Spleen (tissue), 11 donors: ENCODE data around the gene FBLN1. TPM values are rescaled to one million over a fixed set of nuclear protein-coding genes. Genes with fewer than 3 reads are reported as not detected.
"Not testable (repeated sequence)": the region's sequence is repeated elsewhere in the genome, so short reads cannot be mapped to it uniquely, and the experiment has no call there.

Experiments used
- DNase-seq: peaks from one replicate; pipeline ENCODE4 v3.0.0-alpha.2; 2020
- H3K27ac ChIP-seq, 8 donors: fragments of 200-600 bp; sonication (generic) in 7 of 8; 1 replicate in 4 of 8; 2 replicates in 4 of 8; pipeline versions ENCODE4 v1.5.0 to v1.8.0; 2016 to 2021; ENCODE audit warnings: inconsistent platforms in 4 of 8, mild to moderate bottlenecking in 4 of 8, moderate library complexity in 1 of 8
- H3K27me3 ChIP-seq, 7 donors: fragments of 200-600 bp; sonication (generic) in 6 of 7; replicated peaks in 1 of 7; 1 replicate in 4 of 7; 2 replicates in 3 of 7; pipeline versions ENCODE4 v1.5.0 to v1.8.0; 2016 to 2021; ENCODE audit warnings: inconsistent platforms in 3 of 7, mild to moderate bottlenecking in 1 of 7
- H3K36me3 ChIP-seq, 6 donors: fragments of 200-600 bp; sonication (generic) in 5 of 6; 1 replicate in 4 of 6; 2 replicates in 2 of 6; pipeline versions ENCODE4 v1.5.0 to v1.8.0; 2016 to 2021; ENCODE audit warnings: inconsistent platforms in 2 of 6
- H3K4me1 ChIP-seq, 6 donors: fragments of 200-600 bp; sonication (generic) in 5 of 6; 1 replicate in 3 of 6; 2 replicates in 3 of 6; pipeline versions ENCODE4 v1.5.0 to v1.8.0; 2016 to 2021; ENCODE audit warnings: inconsistent platforms in 3 of 6
- H3K4me3 ChIP-seq, 8 donors: fragments of 200-600 bp; sonication (generic) in 7 of 8; 1 replicate in 4 of 8; 2 replicates in 4 of 8; pipeline versions ENCODE4 v1.5.0 to v1.8.0; 2016 to 2021; ENCODE audit warnings: inconsistent platforms in 4 of 8, mild to moderate bottlenecking in 4 of 8, moderate library complexity in 2 of 8
- H3K9me3 ChIP-seq, 8 donors: fragments of 200-600 bp; sonication (generic) in 7 of 8; 1 replicate in 4 of 8; 2 replicates in 4 of 8; pipeline versions ENCODE4 v1.5.0 to v1.8.0; 2016 to 2021; ENCODE audit warnings: inconsistent platforms in 4 of 8
- CTCF ChIP-seq, 11 experiments: fragments of 200-600 bp in 7 of 11; fragments of 450-650 bp in 4 of 11; sonication (generic) in 4 of 11; IDR thresholded peaks in 8 of 11; conservative IDR thresholded peaks in 3 of 11; 1 replicate in 7 of 11; 2 replicates in 4 of 11; pipeline versions ENCODE4 v1.4.0 to v1.8.0; 2016 to 2021; ENCODE audit warnings: antibody characterized with exemption in 11 of 11, inconsistent platforms in 4 of 11, mild to moderate bottlenecking in 1 of 11
- POLR2A ChIP-seq, 3 donors: fragments of 450-650 bp; IDR thresholded peaks; one replicate each; pipeline ENCODE4 v1.5.1; 2017; ENCODE audit warnings: antibody characterized with exemption in 3 of 3, mild to moderate bottlenecking in 1 of 3
- POLR2AphosphoS5 ChIP-seq, 3 donors: sonication (generic); formaldehyde crosslinking; IDR thresholded peaks; one replicate each; pipeline ENCODE4 v1.5.1; 2017; ENCODE audit warnings: antibody characterized with exemption in 3 of 3
- WGBS, 5 donors: extraction: QIAGEN DNeasy Blood & Tissue Kit in 3 of 5; methylation state at CpG; one replicate each; pipeline versions ENCODE4 v1.1.5 to v1.1.7; 2013 to 2018; 5-methylcytosine and 5-hydroxymethylcytosine counted together
- intact Hi-C: fragments of 100-400 bp; cut with DNase I; formaldehyde crosslinking; loops from one replicate; pipeline ENCODE4 v1.15.0; 2023; ENCODE audit warnings: low total_unique reads
- polyA plus RNA-seq, 3 donors: library from polyadenylated mRNA; stranded (reverse); fragments of 200-250 nt; gene quantifications; one replicate each; pipeline ENCODE4 v1.2.1, GENCODE V29; 2013
- total RNA-seq, 7 donors: library from RNA; depleted of rRNA in 3 of 7; stranded (reverse); fragments of >200 nt in 3 of 7; fragmentation: NEBNext Ultra II Directional in 4 of 7; extraction: Animal tissue kit (Norgen Biotek cat#: 25700) in 4 of 7; gene quantifications; one replicate each; pipeline versions ENCODE4 v1.1.0 to v1.2.1, GENCODE V29; 2016 to 2021
- donor health status: healthy with polysubstance abuse.
- donor health status: DM: no; HTN: no; CAD: no; lungs with moderate emphysema.
- donor health status: DM: no; HTN: no; CAD: no.
- donor health status: Bipolar disorder and iron deficiency.
- donor health status: healthy.
- donor health status: DM: no; HTN: no; CAD: no.
- donor health status: DM: yes; HTN: yes; CAD: no.

The FBLN1 gene
- total and polyA plus RNA-seq, 10 donors: 1.9 to 20.3 (median 11.0) TPM

DNA sequence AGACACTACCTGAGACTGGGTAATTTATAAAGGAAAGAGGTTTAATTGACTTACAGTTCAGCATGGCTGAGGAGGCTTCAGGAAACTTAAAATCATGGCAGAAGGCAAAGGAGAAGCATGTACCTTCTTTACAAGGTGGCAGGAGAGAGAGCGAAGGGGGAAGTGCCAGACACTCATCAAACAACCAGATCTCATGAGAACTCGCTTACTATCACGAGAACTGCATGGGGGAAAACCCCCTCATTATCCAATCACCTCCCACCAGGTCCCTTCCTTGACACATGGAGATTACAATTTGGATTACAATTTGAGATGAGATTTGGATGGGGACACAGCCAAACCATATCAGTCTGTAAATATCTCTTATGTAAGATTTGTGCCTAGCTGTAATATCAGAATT, 118.0 kb downstream of the FBLN1 start:
- Histone ChIP-seq H3K27me3 (peaks cover 0 to 12% (median 0%) of the 10 kb centered on the region in 7 donors), H3K4me1 (no peaks in the 10 kb centered on the region), H3K4me3 (no peak overlapping the region), H3K9me3 (peaks cover 0 to 9% (median 0%) of the 10 kb centered on the region in 8 donors), H3K27ac (no peak overlapping the region), H3K36me3 (no peaks in the 10 kb centered on the region)
- no peak for DNase-seq
- TF ChIP-seq CTCF (IDR thresholded peaks at IDR 0.05 in 8 of 11, conservative IDR thresholded peaks at IDR 0.05 in 3 of 11) (no peak), POLR2AphosphoS5 (IDR thresholded peaks at IDR 0.05) (no peak), POLR2A (IDR thresholded peaks at IDR 0.05) (no peak)
- 73 to 85% (median 75%) methylated on average over 3 of the region's 3 CpGs for WGBS, 5 donors
- intact Hi-C loops: no loop called here

DNA sequence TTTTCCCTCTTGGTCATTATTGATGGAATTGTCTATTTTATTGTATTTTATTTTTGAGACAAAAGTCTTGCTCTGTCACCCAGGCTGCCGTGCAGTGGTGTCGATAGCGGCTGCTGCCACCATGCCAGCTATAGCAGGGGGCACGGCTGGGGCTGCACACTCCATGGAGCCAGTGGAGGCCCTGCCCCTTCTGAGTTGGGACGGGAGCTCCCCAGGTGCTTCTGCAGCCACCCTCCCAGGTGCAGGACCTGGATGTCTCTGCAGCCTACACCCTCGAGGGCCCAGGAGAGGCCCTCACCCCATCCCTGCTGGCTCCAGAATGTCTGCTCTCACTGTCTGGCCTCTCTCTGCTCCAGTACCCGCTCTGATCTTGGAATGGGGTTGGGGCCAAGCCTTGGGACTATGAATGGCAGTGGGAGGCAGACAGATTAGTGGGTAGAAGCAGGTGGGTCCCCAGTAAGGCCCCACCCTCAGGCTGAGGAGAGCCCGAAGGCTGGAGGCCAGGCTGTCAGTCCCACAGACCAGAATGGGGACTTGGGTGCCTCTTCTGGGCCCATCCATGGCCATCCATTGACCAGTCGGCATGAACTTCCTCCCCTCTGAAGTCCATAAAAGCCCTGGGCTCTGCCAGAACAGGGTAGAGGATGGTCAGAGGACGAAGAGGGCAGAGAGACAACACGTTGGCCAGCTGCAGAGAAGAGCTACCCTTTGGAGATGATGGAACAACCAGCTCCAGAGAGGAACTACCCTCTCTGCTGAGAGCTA, 119.3 kb downstream of the FBLN1 start:
- Histone ChIP-seq H3K36me3 (no peaks in the 10 kb centered on the region), H3K27ac (no peak overlapping the region), H3K9me3 (peaks cover 0 to 4% (median 0%) of the 10 kb centered on the region in 8 donors), H3K4me3 (no peak overlapping the region), H3K4me1 (no peaks in the 10 kb centered on the region), H3K27me3 (peaks cover 0 to 24% (median 0%) of the 10 kb centered on the region in 7 donors)
- 85 to 89% (median 86%) methylated on average over 11 of the region's 11 CpGs for WGBS, 5 donors
- no peak for TF ChIP-seq CTCF (IDR thresholded peaks at IDR 0.05 in 8 of 11, conservative IDR thresholded peaks at IDR 0.05 in 3 of 11)
- no peak for TF ChIP-seq POLR2A (IDR thresholded peaks at IDR 0.05)
- no peak for TF ChIP-seq POLR2AphosphoS5 (IDR thresholded peaks at IDR 0.05)
- intact Hi-C loops: no loop called here
- DNase-seq: no peak

GRCh38 chr22:45623464-45624145, 120.9 kb downstream of the FBLN1 start:
- peaks cover 0 to 40% (median under 1%) of the 10 kb centered on the region in 7 donors for H3K27me3 ChIP-seq
- H3K9me3 ChIP-seq, intact Hi-C loops, H3K4me1 ChIP-seq, H3K36me3 ChIP-seq, H3K4me3 ChIP-seq, H3K27ac ChIP-seq, DNase-seq: not testable (repeated sequence)
- WGBS, 5 donors: 81 to 90% (median 88%) methylated on average over 3 of the region's 3 CpGs

DNA sequence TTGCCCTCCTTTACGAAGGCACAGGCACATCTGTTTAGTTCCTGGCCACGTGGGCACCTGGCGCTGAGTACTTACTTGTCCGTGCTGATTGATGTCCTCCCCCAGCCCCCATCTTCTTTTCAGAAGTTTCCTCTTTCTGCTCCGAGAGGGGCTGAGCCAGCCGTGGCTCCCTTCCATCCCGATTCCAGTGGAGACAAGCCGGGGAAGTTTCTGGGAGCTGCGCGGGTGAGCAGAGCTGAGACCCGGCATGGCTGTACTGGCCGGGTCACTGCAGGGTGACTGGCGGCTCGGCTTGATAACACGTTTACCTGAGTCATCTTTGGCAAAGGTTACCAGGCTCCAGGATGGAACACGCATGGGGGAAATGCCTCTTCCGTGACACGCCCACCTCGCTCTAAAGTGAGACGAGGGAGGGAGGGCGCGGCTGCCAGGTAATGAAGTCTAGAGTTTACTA, 123.5 kb downstream of the FBLN1 start:
- DNase-seq: peak; percentile 39
- no peak for TF ChIP-seq POLR2AphosphoS5 (IDR thresholded peaks at IDR 0.05)
- no peak for TF ChIP-seq POLR2A (IDR thresholded peaks at IDR 0.05)
- TF ChIP-seq CTCF (IDR thresholded peaks at IDR 0.05 in 8 of 11, conservative IDR thresholded peaks at IDR 0.05 in 3 of 11): no peak
- 74 to 80% (median 76%) methylated on average over 16 to 22 of the region's 22 CpGs for WGBS, 5 donors
- H3K9me3 ChIP-seq: no peaks in the 10 kb centered on the region
- intact Hi-C loops: no loop called here
- H3K27me3 ChIP-seq: peaks cover 0 to 63% (median 9%) of the 10 kb centered on the region in 7 donors
- H3K4me3 ChIP-seq: no peak overlapping the region
- H3K36me3 ChIP-seq: no peaks in the 10 kb centered on the region
- peaks cover 0 to 10% (median 4%) of the 10 kb centered on the region in 6 donors for H3K4me1 ChIP-seq
- no peak overlapping the region for H3K27ac ChIP-seq
